Stomach (tissue), 4 donors: ENCODE data around the gene SLC1A5.

Experiments used
- CTCF ChIP-seq, 7 experiments: fragments of 450-650 bp in 4 of 7; fragments of 200-600 bp in 3 of 7; sonication (generic) in 3 of 7; IDR thresholded peaks; one replicate each; pipeline ENCODE4 v1.5.1; 2016 to 2019; ENCODE audit warnings: antibody characterized with exemption in 7 of 7, control low read depth in 2 of 7, mild to moderate bottlenecking in 1 of 7
- POLR2A ChIP-seq, 4 donors: fragments of 450-650 bp; IDR thresholded peaks; one replicate each; pipeline ENCODE4 v1.6.1; 2016; ENCODE audit warnings: antibody characterized with exemption in 4 of 4, control low read depth in 2 of 4, mild to moderate bottlenecking in 1 of 4, moderate library complexity in 1 of 4

GRCh38 chr19:46821512-46822409, 33.4 kb upstream of the SLC1A5 start:
- TF ChIP-seq CTCF (IDR thresholded peaks at IDR 0.05) (no peak), POLR2A (IDR thresholded peaks at IDR 0.05) (no peak)
